ENCODE data around the gene TRIM52.

Gene TRIM52

DNA sequence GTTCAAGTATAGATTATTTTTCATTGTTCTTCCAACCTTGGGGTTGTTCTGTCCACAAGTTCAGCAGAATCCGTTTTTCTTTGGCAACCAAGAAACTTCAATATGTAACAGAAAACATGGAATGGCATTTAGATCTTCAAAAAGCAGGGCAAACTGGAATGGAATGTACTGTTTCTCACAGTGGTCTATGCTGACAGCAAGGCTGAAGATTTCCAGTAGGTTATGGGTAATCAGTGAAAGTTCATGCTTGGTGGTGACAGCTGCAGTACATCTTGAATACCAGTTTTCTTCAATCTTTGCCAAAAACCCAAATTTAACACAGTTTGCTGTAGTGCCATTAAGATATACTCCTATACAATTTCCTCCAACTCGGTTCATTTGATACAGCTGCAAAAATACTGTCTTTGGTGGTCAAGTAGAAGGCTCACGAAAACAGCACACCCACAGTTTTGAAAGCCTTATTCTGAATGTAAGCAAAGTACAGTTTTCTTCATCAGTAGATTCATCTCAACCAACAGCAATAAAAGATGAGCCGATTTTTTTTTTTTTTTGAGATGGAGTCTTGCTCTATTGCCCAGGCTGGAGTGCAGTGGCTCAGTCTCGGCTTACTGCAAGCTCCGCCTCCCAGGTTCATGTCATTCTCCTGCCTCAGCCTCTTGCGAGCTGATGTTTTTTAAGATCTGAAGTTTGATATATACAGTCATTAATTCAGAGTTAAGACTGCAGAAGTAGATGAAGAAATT is 4.9 kb downstream of the TRIM52 start:
- no peak for DNase-seq

DNA sequence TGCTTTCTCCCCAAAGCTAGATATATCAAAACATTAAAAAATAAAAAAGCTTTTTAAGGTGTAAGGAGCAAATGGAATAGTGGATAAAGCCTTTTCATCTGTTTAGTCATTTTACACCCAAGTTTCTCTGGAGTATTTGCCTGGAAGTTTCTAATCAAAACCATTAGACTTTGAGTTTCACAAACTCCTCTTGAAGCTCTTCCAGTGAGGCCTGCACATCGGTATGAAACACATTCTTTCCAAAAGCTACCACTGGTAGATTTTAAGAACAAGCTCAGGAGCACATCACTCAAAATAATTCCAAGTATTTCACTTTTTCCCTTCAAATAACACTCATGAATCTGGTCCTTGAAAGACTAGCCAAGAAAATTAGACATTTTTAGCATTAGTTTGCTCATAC is 5.7 kb downstream of the TRIM52 start:
- no peak for DNase-seq

DNA sequence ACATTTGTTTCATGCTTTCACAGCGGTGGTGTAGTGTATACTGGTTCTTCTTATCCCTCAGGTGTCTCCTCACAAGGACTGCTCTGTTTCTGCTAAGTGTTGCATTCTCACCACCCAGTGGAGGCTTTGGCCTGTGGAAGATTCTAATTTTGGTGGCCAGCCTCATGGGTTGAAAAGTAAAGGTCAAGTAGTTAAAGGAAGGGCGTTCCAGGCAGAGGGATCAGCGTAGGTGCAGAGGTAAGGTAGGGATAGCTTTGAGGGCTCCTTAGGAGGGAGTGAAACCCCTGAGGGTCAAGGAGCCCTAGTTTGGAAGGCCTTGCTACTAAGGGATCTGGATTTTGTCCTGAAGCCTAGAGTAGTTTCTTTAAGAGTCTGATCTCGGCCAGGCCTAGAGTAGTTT is 12.7 kb downstream of the TRIM52 start:
- DNase-seq: no peak

DNA sequence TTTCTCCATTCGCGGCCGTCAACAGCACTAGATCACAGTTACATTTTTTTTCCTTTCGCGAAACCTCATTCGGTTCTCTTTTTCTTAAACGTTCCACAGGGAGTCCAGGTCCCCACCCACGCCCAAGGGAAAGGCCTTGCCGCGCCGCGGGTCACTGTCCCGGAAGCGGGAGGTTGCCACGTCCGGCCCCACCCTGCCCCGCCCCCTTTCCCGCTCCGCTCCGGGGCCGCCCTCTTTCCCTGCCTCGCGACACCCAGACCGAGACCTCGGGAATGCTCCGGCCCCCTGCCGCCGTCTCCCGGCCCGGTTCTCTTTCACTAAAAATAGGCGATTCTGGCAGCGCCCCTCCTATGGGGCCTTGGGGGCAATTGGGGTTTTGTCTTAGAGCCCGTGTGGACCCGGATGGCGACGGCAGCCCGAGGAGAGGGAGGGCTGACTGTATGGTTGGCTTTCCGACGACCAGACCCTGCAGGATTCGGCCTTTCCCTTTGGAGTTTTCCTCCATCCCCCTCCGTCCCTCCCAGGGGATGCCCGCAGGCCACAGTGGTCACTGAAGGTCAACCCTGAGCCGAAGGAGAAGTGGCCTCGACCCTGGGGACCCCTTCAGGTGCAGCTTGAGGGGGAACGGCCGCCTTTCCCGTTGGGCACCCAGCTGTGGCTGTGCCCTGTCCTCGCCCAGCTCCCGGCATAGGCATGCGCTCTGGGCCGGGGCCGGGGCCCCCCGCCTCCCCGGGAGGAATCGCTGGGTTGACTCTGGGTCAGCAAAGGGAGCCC is 14.5 kb downstream of the TRIM52 start:
- no peak for DNase-seq

DNA sequence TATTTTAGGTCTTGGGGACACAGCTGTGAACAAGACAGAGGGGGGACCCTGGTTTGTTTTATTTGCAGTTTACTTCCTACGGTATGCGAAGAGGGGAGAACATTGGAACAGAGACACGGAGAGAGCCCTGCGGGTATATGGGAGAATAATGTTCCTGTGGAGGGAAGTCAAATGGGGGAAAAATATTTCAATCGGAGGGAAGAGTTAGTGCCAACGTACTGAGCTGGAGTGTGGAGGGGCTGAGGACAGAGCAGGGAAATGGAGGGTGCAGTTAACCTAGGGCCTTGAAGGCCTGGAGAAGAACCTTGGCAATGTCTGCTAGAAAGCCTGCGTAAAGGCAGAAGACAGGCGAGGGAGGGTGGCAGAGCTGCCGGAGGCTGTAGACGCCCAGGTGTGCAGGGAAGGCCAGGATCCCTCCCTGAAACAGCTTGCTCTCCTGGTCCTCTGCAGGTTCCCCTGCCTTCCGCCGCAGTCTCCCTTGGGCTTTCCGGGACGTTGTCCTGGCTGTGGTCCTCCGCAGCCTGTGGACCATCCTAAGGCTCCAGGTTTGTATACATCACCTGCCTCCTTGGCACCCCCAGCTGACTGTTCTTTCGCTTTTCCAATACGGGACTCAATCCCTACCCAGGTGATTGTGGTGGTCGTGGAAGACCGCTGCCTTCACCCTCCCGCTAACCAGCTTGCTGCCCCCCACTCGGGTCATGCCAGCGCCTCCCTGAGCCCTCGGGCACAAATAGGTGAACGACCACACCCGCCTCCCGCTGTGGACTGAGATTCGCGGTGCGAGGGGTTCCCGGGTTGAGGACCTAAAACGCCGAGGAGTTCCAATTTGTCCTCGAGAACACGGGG is 15.3 kb downstream of the TRIM52 start:
- no peak for DNase-seq

DNA sequence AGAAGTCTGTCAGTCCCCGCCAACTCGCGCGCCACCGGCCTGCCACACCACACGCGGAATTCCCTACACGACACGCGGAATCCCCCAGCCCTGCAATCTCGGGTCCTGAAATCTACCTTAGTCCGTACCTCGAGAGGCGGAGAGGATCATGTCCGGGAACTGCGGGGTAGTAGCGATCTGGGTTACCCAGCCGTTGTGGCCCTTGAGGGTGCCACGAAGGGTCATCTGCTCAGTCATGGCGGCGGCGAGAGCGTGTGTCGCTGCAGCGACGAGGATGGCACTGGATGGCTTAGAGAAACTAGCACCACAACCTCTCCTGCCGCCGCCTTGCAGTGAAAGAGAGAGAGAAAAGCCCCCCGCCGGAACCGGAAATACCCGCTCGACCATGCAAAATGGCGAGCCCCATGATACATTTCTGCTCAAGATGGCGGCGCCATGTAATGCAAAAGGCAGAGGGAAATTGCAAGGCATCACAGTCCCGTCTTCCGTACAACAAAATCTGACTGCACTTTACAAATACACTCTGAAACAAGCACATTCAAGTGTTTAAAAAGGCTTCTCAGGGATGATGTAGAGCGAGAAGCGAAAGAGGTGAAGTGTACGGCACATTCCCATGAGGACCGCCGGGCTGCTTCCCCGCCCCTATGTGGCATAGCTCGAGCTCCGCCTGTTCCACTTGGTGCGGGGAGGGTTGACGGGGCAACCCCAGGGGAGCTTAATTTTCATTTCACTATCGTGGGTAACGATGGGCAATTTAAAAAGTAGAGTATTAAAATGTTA is 17.2 kb downstream of the TRIM52 start, which contains the start of gene RACK1:
Gene RACK1, minus strand, starts transcription at position 343 of the 780 bp plus-strand sequence. Its CDS starts 106 bp downstream, at position 237.
- no peak for DNase-seq

DNA sequence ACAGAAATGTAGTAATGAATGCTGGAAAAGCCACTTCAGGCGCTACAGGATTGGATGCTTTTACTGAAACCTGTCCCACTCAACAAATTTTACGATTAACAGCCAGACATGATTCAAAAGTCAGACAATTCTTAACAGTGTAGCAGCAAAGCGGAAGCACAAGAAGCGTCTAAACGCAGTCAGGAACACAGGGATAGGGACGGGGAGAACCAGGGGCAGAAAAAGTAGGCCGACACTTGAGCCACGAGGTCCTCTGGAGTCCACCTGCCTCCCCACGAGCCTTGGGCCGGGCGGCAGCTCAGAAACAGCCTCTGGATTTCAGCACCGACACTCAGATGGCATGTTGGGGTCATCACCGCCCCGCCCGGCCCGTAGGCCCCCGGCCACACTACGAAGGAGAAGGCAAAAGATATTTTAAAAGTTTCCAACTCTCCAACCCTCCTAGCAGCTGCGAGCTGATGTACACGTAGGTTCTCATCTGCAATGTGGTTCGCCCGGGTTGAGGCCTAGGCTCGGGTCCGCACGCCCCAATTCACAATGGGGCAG is 17.9 kb downstream of the TRIM52 start:
- no peak for DNase-seq

DNA sequence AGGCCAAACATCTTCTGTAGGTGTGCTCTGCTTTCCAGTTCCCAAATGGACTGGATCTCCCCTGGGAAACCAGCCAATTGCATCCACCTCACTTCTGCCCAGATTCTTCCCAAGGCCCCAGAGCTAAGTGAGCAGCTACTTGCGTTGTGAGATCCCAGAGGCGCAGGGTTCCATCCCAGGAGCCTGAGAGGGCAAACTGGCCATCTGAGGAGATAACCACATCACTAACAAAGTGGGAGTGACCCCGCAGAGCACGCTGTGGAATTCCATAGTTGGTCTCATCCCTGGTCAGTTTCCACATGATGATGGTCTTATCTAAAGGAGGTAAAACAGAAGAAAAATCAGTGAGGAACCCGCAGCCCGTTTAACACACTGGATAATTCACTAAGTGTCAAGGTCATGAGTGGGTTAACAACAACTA is 18.9 kb downstream of the TRIM52 start:
- no peak for DNase-seq

DNA sequence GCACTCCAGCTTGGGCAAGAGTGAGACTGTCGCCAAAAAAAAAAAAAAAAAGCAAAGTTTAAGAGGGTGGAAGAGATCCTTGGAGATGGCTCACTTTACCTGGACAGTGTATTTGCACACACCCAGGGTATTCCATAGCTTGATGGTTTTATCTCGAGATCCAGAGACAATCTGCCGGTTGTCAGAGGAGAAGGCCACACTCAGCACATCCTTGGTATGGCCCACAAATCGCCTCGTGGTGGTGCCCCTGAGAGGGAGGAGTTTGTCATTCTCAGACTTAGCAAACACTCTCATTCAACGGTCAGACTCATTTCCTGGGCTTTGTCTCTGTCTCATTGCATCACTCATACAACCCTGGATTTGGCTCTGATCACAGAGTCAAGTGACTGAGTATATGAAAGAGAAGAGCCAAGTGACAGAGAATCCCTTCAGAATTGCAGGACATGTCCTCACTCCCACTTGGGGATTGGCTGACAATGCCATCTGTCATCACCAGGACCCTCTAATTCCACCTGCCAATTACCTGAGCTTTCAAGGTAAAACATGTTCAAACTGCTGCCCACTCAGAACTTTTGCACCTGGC is 19.5 kb downstream of the TRIM52 start:
- DNase-seq: no peak

DNA sequence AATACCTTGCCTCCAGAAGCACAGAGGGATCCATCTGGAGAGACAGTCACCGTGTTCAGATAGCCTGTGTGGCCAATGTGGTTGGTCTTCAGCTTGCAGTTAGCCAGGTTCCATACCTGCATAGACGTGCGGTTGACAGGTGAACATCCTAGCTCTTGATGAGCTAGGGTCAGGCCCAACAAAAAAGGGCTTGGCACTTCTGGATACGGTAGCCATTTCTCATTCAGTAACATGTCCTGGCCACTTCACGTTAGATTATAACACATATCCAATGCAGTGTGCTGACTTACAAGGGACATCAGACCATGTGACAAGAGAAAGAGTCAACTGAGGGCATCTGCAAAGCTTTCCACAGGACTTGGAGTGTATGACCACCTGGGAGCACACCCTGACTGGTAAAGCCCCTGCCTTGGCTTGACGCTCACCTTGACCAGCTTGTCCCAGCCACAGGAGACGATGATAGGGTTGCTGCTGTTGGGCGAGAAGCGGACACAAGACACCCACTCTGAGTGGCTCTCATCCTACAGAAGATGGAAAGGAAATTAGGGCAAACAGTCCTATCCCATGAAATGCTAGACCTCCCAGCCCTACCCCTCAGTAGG is 21.8 kb downstream of the TRIM52 start:
- DNase-seq: no peak

DNA sequence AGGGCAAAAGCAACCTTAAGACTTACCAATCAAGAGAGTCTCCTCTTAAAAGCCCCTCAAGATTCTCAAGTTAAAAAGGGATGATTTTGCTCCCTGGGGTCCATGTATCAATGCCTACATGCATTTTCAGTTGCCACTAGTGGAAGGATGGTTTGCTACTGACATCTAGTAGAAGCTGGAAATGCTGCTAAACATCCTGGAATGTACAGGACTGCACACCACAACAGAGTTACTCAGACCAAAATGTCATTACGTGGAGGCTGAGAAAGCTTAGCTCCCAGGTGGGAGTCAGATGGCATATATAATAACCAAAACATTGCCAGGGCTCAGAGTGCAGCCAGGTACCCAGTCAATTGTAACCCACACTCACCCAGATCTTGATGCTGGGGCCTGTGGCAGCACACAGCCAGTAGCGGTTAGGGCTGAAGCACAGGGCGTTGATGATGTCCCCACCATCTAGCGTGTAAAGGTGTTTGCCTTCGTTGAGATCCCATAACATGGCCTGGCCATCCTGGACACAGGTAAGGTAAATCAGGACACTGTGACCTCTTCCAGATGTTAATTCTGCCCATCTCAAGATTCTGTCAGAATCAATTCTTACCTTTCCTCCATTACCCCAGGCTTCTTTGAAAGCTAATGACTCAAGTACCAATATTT is 23.1 kb downstream of the TRIM52 start:
- no peak for DNase-seq

DNA sequence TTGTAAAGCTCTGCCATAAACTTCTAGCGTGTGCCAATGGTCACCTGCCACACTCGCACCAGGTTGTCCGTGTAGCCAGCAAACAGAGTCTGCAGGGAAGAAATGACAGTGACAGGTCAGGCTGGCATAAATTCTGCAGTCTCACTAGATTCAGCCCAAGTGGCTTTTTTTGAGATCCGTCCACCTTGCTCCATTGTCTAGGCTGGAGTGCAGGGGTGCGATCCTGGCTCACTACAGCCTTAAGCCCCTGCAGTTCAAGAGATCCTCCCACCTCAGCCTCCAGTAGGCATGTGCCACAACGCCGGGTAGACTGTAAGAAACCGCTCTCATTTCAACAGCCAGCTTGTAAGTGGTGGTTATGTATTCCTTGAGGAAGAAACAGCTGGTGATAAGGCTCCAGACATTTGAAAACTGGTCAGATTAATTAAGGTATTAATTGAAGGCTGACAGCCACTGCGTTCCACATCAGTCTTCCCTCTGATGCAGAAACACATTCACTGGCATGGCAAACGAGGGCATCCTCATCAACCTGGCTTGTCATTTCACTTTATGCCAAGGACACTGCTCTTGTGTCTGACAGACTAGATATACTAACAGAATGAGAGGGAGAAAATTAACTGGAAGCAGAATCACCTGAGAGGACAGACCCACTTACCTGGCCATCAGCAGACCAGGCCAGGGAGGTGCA is 23.8 kb downstream of the TRIM52 start:
- no peak for DNase-seq

DNA sequence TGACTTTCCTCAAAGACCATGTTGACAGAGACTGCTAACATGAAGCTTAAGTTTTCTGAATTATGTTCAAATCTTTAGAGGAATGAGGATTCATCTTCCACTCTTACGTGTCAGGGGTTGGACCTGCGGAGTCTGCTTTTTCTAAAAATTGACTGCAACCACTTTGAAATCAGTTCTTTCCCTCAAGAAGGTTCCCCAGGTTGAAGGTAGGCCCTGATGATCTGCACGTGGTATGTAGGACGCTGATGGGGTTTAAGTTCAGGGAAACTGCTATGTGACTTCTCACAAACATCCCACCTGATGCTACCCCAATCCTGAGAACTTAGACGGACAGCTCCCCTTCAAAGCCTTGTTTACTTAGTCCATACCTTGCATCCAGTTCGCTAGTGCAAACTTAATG is 24.5 kb downstream of the TRIM52 start:
- no peak for DNase-seq

DNA sequence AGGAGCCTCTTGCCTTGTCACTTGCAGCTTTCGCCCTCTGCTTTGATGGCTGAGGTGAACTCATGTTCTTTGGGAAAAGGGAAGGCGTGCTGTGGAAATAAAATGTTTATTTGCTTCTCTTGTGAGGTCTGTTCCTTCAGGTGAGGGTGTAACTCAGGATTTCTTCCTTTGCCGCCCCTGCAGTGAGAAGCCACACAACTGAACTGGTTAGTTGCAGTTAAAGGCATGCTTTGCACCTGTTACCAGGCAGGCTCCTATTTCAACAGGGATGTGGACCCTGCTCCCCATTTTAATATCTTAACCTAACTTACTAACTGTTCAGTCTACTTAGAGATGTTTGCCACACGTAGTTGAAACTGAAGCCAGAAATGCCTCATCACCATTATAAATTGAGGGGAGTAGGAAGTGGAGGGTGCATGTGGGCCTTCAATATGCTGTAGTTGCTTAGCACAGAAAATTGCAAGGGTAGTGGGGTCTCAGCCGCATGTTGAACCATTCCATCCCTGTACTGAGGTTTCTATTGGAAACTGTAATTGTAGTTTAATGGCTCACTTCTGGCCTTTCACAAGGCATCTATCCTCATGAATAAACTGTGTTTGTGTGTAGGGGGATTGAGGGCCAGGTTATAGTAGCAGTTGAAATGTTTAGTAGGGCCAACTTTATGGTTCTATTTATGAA is 25.1 kb downstream of the TRIM52 start:
- DNase-seq: no peak

DNA sequence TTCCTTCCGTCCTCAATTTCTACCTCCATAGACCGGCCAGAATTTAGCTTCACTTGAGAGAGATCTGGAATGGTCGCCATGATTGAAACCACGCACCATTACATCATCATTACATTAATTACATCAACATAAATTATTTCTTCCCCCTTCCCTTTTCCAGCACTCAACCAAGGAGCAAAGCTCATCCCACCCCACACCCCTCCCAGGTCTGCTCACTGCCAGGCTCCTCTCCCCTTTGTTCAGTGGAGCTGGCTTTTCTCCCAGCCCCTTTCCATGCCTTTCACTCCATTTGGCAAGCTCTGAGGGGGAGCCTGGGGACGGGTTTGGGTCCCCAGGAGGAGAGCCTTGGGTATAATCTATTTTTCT is 25.6 kb downstream of the TRIM52 start:
- no peak for DNase-seq

DNA sequence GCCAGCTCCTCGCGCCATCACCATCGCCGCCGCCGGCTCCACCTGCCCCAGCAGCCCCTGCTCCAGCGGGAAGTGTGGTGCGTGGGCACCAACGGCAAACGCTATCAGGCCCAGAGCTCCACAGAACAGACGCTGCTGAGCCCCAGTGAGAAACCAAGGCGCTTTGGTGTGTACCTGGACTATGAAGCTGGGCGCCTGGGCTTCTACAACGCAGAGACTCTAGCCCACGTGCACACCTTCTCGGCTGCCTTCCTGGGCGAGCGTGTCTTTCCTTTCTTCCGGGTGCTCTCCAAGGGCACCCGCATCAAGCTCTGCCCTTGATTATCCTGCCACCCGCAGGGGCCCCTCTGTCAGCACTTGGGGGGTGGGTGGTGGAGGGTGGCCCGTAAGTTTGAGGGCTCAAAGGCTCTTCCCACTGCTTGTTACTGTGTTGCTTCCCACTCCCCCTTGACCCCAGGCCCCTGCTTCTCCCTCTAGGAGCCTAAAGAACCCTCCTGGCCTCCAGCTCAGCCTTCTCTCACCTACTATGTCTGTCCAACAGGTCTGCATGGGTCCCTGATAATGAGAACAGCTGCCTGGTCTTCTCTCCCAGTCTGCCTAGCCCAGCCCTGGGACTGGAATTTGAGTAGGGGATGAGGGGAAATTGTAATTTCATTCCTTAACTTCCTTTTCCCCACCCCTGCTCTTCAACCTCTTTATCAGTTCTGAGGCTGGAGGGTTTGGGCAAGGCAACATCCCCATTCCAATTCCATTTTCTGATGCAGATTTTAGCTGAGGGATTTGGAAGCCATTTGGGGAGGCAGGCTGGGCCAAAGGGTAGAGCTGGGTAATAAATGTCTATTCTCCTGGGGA is 26.3 kb downstream of the TRIM52 start:
- no peak for DNase-seq

DNA sequence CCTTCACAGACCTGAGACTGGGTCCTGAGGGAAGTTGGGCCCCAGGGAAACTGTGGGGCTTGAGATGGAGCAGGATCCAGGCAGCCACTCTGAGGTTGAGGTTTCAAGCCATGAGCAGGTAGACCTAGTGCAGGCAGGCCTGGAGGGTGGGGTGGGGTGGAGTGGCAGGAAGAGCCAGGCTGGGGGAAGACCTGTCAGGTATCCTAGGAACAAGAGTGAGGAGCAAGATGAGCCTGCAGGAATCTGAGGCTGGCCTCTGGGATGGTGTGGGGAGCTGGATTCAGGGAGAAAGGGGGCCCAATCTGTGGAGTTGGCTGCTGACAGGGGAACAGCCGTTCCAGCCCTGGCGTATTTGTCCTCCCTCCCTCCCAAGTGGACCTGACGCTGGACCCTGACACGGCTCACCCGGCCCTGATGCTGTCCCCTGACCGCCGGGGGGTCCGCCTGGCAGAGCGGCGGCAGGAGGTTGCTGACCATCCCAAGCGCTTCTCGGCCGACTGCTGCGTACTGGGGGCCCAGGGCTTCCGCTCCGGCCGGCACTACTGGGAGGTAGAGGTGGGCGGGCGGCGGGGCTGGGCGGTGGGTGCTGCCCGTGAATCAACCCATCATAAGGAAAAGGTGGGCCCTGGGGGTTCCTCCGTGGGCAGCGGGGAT is 27.0 kb downstream of the TRIM52 start:
- DNase-seq: no peak
